Eye (tissue), 1 donor: Measurements from ENCODE around the gene NTN5.
"Not testable (repeated sequence)": the region's sequence is repeated elsewhere in the genome, so short reads cannot be mapped to it uniquely, and the experiment has no call there.

ENCODE experiments used
- DNase-seq: peaks from one replicate; pipeline ENCODE4 v3.0.0-alpha.2; 2015

The NTN5 gene

DNA sequence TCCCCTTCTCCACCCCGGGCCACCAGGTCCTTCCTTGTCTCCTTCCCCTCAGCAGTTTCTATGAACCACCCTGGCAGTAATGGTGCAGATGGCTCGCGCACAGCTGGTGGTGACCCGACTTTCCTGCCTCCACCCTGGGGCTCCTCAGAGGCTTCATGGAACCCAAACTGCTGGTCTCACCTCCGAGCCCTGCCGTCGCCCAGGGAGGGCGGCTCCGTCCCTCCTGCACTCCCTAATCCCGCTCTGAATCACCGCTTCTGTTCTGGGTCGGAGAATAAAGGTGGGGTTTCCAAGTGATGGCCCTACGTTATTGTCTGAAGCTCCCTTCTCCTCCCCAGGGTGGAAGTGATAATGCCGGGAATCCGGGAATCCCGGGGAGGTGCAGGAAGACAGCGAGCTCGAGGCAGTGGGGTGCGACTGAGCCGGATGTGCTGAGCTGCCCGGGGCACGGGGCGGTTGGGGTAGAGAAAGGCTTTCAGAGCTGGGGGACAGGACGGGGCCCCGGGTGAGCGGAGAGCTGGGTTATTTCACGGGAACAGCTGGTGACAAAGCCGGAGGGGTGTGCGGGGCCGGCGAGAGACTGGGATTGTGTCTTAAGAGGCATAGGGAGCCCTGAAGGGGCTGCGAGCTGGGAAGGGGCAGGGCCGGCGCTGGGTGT is 23.7 kb upstream of the NTN5 start:
- peak; percentile 44 for DNase-seq

- DNase-seq: no peak
Measured at GRCh38 chr19:48695743-48696352, 23.0 kb upstream of the NTN5 start, which contains the start of gene FUT2. TSS of gene FUT2 (plus strand) at chr19:48695971. CDS start at chr19:48702957, 6,986 bp downstream.

- DNase-seq: not testable (repeated sequence)
Measured at GRCh38 chr19:48693629-48694028, 20.8 kb upstream of the NTN5 start.

DNA sequence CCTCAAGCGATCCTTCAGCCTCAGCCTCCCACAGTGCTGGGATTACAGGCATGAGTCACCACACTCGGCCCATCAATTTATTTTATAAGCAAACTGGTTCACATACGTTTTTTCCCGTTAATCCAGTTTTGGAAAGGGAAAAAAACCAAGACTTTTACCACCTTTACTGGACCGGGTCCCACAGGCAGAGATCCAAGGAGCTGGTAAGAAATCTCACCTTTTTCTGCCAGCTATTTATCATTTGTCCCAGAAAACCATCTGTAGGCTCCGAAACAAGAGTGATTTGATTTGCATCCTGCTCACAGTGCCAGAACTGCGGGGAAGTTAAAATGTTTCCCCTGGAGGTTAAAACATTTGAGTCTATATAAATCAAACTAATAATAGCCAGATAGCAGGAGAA is 16.6 kb upstream of the NTN5 start:
- no peak for DNase-seq

DNA sequence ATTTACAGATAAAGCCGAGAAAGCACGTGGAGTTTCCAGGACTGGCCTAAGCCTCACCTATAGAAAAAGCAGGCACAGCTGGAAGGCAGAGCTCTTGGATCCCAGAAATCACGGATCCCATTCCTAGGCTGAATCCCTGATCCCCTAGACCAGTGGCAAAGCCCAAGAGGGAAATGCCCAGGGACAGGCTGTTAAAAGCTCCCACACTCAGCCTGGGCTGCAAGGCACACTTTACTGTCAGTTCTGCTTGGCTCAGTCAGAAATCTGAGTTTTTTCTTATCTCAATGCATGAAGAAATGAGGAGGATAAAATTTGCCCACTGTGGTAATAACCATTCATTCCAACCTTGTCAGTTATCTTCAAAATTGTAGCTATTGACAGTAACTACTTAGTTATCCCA is 15.0 kb upstream of the NTN5 start:
- DNase-seq: no peak

DNA sequence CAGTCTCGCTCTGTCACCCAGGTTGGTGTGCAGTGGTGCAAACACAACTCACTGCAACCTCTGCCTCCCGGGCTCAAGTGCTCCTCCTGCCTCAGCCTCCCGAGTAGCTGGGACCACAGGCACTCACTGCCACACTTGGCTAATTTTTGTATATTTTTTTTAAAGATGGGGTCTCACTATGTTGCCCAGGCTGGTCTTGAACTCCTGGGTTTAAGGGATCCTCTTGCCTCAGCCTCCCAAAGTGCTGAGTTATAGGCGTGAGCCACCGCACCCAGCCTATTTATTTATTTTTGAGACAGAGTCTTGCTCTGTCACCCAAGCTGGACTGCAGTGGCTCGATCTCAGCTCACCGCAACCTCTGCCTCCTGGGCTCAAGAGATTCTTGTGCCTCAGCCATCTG is 13.8 kb upstream of the NTN5 start:
- DNase-seq: not testable (repeated sequence)

DNA sequence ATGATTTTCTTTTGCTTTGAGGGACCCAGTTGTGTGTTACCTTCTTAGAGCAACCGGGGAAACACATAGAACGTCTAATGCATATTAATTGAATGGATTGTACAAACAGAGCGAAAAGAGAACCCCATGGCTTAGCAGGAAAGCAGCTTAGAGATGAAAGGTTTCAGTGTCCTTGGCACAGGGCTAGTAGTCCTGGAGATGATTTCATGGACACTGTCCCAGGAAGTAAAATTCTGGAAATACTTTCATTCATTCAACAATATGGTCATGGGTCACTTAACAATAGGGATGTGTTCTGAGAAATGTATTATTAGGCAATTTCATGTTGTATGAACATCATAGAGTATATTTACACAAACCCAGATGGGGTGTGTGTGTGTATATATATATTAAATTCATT is 13.3 kb upstream of the NTN5 start:
- DNase-seq: peak; percentile 41

GRCh38 chr19:48685583-48685982 is 12.8 kb upstream of the NTN5 start:
- DNase-seq: no peak

DNA sequence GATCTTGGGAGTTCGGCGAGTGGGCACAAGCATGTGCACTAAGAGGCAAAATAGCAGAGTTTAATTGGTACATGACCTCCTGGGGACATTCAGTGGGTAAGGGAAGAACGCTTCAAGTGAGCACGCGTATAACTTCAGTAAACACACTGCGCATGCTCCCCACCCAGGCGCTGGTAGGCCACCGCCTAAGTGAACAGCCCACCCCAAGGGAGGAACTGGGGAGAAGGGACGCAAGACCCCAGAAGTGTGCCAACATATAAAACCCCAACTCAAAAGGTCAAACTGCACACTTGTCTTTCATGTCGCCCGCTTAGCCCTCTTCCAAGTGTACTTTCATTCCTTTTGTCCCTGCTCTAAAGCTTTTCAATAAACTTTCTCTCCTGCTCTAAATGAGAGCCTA is 10.5 kb upstream of the NTN5 start:
- DNase-seq: peak; percentile 88

GRCh38 chr19:48681127-48681470 is 8.3 kb upstream of the NTN5 start:
- DNase-seq: no peak

DNA sequence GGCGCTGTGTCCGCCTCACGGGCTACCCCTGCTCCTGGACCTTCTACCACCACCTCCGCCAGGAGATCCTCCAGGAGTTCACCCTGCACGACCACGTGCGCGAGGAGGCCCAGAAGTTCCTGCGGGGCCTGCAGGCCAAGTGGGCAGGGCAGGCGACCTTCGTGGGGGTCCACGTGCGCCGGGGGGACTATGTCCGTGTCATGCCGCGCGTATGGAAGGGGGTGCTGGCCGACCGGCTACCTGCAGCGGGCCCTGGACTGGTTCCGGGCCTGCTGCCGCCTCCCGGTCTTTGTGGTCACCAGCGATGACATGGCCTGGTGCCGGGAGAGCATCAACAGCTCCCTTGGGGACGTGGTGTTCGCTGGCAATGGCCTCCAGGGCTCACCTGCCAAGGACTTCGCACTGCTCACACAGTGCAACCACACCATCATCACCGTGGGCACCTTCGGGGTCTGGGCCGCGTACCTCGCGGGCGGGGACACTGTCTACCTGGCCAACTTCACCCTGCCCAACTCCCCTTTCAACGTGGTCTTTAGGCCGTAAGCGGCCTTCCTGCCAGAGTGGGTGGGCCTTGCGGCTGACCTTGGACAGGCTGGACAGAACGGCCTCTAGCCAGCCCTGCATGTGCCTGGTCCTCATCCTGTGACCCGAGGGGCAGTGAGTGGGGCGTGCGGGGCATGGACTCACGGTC is 7.8 kb upstream of the NTN5 start:
- DNase-seq: no peak

GRCh38 chr19:48680006-48680405 is 7.2 kb upstream of the NTN5 start:
- not testable (repeated sequence) for DNase-seq

DNA sequence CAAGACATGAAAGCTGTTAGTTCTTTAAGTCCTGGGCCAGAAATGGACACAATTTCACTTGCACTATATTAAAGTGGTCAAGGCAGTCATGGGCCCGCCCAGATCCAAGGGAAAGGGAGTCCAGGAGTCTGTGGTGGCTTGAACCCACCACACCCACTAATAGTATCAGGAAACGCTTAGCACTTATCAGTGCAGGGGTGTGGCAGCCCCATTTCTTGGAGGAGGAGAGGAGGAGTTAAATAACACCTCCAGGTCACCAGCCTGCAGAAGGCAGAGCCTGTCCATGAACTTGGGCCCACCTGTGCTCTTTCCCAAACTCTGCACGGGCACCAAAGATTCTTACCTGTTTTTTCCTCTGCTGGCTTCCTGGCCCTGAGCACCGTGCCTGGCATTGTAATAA is 5.4 kb upstream of the NTN5 start:
- DNase-seq: no peak

DNA sequence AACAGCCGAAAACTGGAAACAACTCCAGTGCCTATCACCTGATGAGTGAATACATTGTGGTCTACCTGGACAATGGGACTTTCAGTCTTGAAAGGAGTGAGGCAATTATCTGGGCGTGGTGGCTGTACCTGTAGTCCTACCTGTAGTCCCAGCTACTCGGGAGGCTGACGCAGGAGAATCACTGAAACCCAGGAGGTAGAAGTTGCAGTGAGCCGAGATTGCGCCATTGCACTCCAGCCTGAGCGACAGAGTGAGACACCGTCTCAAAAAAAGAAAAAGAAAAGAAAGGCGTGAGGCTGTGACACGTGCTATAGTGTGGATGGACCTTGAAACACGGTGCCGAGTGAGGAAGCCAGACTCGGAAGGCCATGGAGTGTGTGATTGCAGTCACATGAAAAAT is 4.1 kb upstream of the NTN5 start:
- no peak for DNase-seq

- DNase-seq: no peak
Measured at GRCh38 chr19:48676487-48676886, 3.7 kb upstream of the NTN5 start.

DNA sequence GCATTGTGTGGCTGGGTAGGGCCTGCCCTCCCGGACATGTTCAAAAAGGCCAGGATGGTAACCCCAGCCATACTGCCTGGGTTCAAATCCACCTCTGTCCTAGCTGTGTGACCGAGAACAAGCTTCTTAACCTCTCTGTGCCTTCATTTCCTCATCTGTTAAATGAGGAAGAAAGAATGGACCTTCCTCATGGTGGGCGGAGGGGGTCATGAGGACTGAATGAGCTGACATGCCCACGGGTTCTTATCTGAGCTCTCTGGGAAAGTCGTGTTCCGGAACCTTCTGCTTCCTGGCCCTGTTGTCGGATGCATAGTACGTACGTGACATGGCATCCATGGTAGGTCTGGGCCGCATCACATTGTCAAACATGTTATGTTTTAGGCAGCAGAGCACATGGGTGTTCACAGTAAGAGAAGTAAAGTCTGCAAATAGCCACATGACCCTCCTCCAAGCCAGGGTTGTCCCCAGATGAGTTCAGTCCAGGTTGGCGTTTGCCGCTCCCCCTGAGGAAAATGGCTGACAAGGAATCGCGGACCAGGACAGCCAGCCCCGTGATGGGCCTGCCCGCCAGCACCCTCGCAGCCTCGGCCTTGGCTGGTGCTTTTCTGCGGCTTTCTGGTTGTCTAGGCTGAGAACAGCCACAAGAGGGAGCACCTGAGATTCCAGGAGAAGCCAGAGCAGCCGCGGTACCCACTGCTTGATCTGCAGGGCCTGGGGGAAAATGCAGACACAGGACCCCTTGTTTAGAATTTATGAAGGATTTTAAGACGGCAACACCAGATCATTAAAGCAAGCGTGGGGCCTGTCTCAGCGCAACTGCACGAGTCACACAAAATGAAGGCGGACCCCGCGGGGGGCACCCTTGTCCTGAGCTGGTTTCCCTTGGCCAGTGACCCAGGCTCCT is 2.4 kb upstream of the NTN5 start:
- peak; percentile 96 for DNase-seq

GRCh38 chr19:48674216-48674809 is 1.5 kb upstream of the NTN5 start:
- no peak for DNase-seq

DNA sequence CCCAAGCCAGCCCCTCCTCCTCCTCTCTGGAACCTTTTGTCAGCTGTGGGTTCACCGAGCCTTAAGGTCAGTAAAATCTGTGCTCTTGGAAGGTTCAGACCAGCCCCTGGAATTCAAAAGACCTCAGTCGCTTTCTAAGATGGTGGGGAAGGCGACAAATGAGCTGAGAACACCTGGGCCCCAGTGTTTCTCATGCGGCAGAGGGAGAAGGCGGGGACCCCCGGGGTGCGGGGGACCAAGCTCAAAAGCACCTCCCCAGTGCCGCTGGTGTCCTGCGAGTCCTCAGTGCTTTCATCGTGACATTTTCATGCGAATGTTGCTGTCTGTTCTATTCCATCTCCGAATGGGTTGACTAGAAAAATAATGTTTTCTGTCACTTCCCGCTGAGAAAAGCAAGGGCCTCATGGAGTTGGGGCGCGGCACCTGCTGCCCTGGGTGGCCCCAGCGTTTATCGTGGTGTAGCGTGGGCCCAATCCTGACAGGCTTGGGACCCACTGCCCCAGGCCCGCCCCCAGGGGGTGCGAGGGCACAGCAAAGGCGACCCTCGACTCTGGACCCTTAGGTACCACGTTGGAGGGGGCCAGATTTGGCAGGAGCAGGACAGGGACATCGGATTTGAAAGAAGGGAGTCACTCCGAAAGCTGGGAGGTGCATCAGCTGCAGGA is 751 bp upstream of the NTN5 start:
- peak; percentile 41 for DNase-seq

DNA sequence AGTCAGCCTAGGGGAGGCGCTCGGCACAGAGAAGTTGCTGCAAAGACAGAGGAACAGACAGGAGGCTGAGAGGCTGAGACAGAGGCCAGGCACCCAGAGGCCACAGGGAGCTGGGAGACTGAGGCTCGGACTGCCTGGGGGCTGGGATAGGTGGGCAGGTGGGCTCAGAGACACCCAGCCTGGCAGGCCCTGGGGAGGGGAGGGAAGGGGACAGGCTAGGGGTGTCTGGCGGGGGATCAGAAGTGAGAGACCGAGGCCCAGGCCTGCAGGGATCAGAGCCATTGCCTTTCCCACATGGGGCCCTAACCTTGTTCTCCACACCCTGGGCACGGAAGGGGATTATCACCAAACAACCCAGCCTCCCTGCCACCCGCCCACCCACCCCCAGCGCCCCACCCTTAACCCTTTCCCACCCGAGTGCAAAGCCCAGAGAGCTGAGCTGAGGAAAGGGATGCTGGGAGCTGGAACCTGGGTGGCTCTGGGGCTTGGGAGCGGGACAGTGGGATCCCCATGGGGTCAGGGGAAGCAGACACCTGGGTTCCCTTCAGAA is 1.3 kb downstream of the NTN5 start:
- DNase-seq: no peak

- peak; percentile 57 for DNase-seq
Measured at GRCh38 chr19:48670699-48671445, 1.9 kb downstream of the NTN5 start.
